HT-29 (cell line): ENCODE results near the gene FES. TPM values are rescaled to one million over a fixed set of nuclear protein-coding genes. Genes with fewer than 3 reads are reported as not detected.
A peak's percentile ranks its signal among the peaks of the same experiment; 100 is the strongest.

Experiments
- DNase-seq: peaks from one replicate; pipeline ENCODE4 v3.0.0-alpha.2; 2015; ENCODE audit warnings: low spot score
- small RNA-seq: library from RNA; depleted of rRNA; stranded (forward); fragments of <200 nt; gene quantifications from one replicate; pipeline ENCODE3, GENCODE V24; 2014
- total RNA-seq: library from RNA; depleted of rRNA; stranded (reverse); fragments of >200 nt; shearing (Covaris generic); gene quantifications from 2 replicates; pipeline ENCODE4 v1.2.3, GENCODE V29; 2014; rRNA removed

The FES gene
- total RNA-seq, 1 experiment from 2014 or later = 0.43 TPM

GRCh38 chr15:90929246-90930019 is 45.1 kb downstream of the FES start:
- no peak for DNase-seq

- peak; percentile 9 for DNase-seq
Observed at GRCh38 chr15:90930861-90931574, 46.7 kb downstream of the FES start.

GRCh38 chr15:90931575-90931827 is 47.2 kb downstream of the FES start:
- no peak for DNase-seq

GRCh38 chr15:90931828-90932659 is 47.7 kb downstream of the FES start, which contains the start of gene HDDC3:
HDDC3 (minus strand) TSS chr15:90932549; CDS start chr15:90932540, 9 bp downstream.
- peak; percentile 96 for DNase-seq

- DNase-seq = no peak
Observed at GRCh38 chr15:90932660-90932991, 48.3 kb downstream of the FES start.

GRCh38 chr15:90933301-90933700 is 49.0 kb downstream of the FES start:
- no peak for DNase-seq

- DNase-seq = peak; percentile 93
Observed at GRCh38 chr15:90934256-90934948, 50.1 kb downstream of the FES start.

- peak; percentile 97 for DNase-seq
Observed at GRCh38 chr15:90934949-90935751, 50.8 kb downstream of the FES start, which contains the start of gene UNC45A. UNC45A (plus strand) TSS chr15:90935285; CDS start chr15:90935325, 40 bp downstream.

GRCh38 chr15:90936823-90937222 is 52.5 kb downstream of the FES start:
- DNase-seq = no peak

- DNase-seq = no peak
Observed at GRCh38 chr15:90938261-90938660, 54.0 kb downstream of the FES start.

- DNase-seq = no peak
Observed at GRCh38 chr15:90939756-90940155, 55.5 kb downstream of the FES start.

GRCh38 chr15:90941038-90941437 is 56.7 kb downstream of the FES start:
- DNase-seq = no peak

- DNase-seq = no peak
Observed at GRCh38 chr15:90942354-90943120, 58.2 kb downstream of the FES start.

- no peak for DNase-seq
Observed at GRCh38 chr15:90945091-90945490, 60.8 kb downstream of the FES start.

Small RNAs within 50 kb of the gene (small RNA-seq; reads per million reads assigned to genes)
- gene RN7SL363P = not detected

Other genes starting within 250 kb of the FES start
- gene BLM, start 167.2 kb upstream of the FES start, total RNA-seq = 11.8 and 12.8 TPM in 2 replicates
- gene FURIN, start 15.9 kb upstream of the FES start, total RNA-seq = 54.5 and 63.4 TPM in 2 replicates
- 29.8 and 32.7 TPM in 2 replicates for gene MAN2A2, start 18.8 kb downstream of the FES start, total RNA-seq
- 41.1 and 45.7 TPM in 2 replicates for gene HDDC3, start 48.0 kb downstream of the FES start, total RNA-seq
- gene UNC45A, start 50.8 kb downstream of the FES start, total RNA-seq = 80.6 and 88.0 TPM in 2 replicates
- gene RCCD1, start 70.4 kb downstream of the FES start, total RNA-seq = 38.0 and 49.3 TPM in 2 replicates
- gene PRC1, start 110.0 kb downstream of the FES start, total RNA-seq = 228 and 230 TPM in 2 replicates
- 5.2 and 8.9 TPM in 2 replicates for gene VPS33B, start 138.1 kb downstream of the FES start, total RNA-seq
- not detected in 2 replicates for gene SV2B, start 215.8 kb downstream of the FES start, total RNA-seq